CD4-positive, alpha-beta T cell treated with Interferon alpha-2 for 1 hour (primary cell): ENCODE data around the gene MTHFD1.

Experiments used
- DNase-seq, 2 donors: peaks; one replicate each; pipeline ENCODE4 v3.0.0-alpha.2; 2020 to 2022

MTHFD1 gene

GRCh38 chr14:64501411-64502171 is 113.4 kb downstream of the MTHFD1 start:
- peak in 1 of 2 donors; percentile 55 for DNase-seq

DNA sequence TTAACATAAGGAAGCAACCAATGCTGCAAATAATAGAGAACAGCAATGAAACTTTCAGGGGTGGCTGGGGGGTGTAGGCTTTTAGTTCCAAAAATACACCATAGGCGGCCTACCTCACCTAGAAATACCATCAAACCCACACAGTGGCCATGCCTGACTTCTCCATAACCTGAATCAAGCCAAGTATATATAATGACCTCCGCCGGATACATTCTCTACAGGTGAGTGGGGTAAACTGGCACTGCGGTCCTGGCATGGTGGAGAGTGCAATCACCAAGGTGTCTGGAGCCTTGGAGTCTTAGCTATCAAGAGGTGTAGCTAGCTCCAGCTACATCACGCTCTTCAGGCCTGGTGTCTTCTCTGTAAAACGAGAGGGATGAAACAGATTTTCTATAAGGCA is 114.3 kb downstream of the MTHFD1 start:
- DNase-seq = peak in 1 of 2 donors; percentile 48

GRCh38 chr14:64502887-64503433 is 114.8 kb downstream of the MTHFD1 start:
- DNase-seq = peak; percentile 15 to 52

GRCh38 chr14:64503434-64504309 is 115.5 kb downstream of the MTHFD1 start, which contains the start of gene ZBTB25:
Gene ZBTB25, minus strand, starts transcription at chr14:64503838. Its CDS starts 13,305 bp downstream, at chr14:64490533.
- DNase-seq = peak; percentile 97

DNA sequence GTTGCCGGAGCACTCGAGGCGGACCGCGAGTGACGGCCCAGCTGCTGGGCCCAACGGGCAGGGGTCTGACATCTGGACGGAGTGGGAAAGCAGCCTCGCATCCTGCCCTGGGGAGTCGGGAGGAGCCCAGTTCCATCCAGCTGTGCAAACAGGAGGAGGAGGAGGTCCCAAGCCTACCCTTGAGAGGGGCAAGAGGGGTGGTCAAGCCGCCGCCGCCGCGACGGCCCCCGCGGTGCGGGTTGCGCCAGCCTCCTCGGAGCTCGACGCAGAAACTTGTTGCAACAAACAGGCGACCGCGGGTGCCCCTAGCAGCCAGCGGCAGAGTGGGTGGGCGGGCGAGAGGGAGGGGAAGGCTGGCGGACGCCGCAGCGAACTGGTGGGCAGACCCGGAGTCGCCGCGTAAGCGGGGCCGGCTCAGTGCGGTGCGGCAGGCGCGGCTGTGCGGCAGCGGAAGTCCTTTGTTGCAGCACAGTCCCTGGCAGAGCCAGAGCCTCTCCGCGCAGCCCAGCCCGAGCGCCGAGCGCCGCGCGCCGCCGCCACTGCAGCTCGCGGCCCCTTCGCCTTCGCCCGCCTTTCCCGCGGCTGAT is 116.2 kb downstream of the MTHFD1 start, which contains the start of gene ZBTB1:
TSS of gene ZBTB1 (plus strand) at position 461 of the 587 bp plus-strand sequence. CDS start 16,735 bp downstream, outside the sequence.
- DNase-seq = peak; percentile 85 to 87

DNA sequence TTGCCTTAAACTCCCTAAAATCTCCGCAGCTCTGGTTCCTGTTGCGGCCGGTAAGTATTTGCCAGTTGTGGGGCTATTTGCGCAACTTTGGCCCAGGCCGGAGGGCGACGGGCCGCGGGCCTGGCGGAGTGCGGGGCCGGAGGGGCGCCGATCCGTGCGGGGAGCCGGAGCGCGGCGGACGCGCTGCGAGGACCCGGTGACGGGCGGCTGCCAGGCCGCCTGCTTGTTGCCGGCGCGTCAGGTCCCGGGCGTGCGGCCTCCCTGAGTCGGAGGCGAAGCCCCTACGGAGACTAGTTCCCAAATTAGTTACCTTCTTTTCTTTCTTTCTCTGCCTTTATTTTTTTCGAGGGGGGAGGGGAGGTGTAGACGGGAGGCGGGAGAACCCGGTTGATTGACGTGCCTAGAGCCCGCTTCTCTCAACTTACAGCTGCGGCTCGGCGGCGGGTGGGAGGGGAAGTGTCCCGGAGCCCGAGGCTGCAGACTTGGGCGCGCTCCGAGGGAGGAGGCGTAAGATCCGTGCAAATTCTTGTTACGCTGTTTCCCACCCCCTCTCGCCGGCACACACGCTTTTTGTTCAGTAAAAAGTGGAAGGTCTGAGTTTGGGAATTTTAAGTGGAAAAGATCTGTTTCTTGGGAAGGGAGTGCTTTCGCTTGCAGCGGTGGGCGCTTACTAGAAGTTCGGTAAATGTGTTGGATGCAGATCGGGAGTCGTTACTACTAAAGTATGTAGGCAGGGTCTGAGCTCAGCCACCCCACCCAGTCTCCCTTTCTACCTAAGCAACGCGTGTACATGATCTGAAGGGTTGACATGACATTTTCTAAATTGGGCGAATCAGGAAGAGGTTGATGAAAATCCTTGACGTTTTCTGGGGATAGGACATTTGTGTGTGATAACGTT is 117.0 kb downstream of the MTHFD1 start:
- DNase-seq = peak; percentile 82 to 87

GRCh38 chr14:64506721-64507120 is 118.6 kb downstream of the MTHFD1 start:
- DNase-seq = peak in 1 of 2 donors; percentile 21

GRCh38 chr14:64507376-64508156 is 119.4 kb downstream of the MTHFD1 start:
- DNase-seq = peak in 1 of 2 donors; percentile 24

DNA sequence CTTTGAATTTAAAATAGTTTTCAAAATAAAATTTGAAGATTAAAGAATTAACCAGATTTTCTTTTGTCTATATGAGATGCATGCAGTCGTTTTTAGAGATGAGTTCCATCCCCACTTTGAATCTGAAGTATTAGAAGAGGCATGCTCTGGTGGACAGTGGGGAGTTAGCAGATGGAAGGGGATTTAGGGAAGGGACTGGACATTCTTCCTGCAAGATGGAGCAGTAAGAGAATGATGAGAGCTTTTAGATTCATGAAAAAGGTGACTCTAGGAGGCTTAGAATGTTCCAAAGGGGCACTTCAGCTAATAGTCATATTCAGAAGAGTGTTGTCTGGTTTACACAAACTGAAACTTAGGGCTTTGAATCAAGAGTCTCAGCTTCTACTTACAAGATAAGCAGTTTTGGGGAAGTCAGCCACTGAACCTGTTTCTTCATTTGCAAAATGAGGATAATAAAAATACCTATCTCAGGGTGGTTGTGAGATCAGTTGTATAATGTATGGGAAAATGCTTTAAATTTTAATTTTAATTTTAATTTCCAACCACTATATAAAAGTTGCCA is 120.1 kb downstream of the MTHFD1 start:
- peak in 1 of 2 donors; percentile 28 for DNase-seq

DNA sequence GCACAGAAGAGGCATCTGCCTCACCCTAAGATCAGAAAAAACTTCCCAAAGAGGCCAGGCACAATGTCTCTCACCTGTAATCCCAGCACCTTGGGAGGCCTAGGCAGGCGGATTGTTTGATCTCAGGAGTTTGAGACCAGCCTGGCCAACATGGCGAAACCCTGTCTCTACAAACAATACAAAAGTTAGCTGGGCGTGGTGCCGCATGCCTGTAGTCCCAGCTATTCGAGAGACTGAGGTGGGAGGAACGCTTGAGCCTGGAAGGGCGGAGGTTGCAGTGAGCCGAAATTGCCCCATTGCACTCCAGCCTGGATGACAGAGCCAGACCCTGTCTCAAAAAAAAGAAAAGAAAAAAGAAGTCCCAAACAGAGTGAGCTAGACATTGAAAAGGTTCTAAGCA is 120.9 kb downstream of the MTHFD1 start:
- DNase-seq = no peak
